ENCODE results near the gene CSF3.
"Not testable (repeated sequence)": the region's sequence is repeated elsewhere in the genome, so short reads cannot be mapped to it uniquely, and the experiment has no call there.

CSF3 gene

DNA sequence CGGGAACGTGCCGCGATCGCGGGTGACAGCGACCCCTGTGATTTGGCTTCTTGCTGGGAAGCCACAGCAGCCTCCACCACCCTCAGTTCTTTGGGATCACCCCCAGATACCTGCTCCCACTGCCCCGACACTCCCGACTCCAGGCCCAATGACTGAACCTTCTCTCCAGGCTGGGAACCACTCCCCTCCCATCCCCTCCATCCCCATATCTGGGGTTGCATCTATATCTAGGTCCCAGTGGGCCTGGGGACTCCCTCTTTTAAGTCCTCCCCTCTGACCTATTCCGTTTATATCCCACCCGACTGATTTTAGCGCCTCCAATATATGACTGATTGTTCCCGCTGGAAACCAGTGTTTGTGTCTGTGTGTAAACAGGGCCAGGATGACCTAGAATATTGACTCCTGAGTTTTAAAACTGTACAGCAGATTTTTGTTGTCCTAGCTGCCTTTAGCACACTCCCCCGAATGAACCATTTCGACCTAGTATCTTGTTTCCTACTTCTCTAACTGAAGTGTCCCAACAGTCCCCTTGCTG, 34.0 kb upstream of the CSF3 start:
- H3K9me3 Mint-ChIP-seq = no peaks in the 10 kb centered on the region
- H3K27me3 Mint-ChIP-seq = no peaks in the 10 kb centered on the region
- DNase-seq (ENCODE audit: low spot score in 2 of 2) = no peak
- peak overlapping the region; percentile 87 for H3K4me3 Mint-ChIP-seq
- ATAC-seq (ENCODE audit: low read depth) = no peak
- H3K27ac Mint-ChIP-seq = peak overlapping the region; percentile 90
- peaks cover 24% of the 10 kb centered on the region for H3K4me1 Mint-ChIP-seq
- H3K36me3 Mint-ChIP-seq = peaks cover 15% of the 10 kb centered on the region

DNA sequence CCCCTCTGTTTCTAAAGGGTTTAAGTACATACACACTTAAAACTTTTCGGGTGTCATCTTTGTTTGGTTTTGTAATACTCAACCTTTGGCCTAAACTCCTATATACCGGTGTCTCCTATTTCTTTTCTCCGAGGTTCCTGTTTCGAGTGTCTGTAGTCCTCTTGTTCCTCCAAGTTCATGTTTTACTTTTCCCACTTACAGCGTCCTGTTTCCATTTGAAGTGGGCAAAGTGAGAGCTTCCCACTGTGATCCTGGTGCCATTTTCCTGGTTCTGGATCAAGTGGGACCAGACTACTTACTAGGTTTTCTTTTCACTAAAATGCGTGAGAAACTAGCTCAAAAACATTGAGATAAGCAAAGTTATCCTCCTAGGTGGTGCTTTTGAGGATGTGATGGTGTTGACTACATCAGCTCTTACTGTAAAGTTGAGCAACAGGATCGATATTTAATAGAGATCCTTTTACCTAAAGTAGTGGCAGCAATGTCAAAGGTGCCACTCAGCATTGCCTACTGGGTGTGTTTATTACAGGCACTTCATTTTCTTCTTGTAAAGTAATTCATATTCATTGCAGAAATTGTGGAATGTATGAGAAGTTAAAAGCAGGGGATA, 33.4 kb upstream of the CSF3 start:
- Mint-ChIP-seq H3K27me3 (no peaks in the 10 kb centered on the region), H3K4me1 (peaks cover 24% of the 10 kb centered on the region), H3K9me3 (no peaks in the 10 kb centered on the region), H3K4me3 (peak overlapping the region; percentile 87), H3K27ac (peak overlapping the region; percentile 90), H3K36me3 (peaks cover 20% of the 10 kb centered on the region)
- ATAC-seq (ENCODE audit: low read depth) (no peak), DNase-seq (ENCODE audit: low spot score in 2 of 2) (no peak)

DNA sequence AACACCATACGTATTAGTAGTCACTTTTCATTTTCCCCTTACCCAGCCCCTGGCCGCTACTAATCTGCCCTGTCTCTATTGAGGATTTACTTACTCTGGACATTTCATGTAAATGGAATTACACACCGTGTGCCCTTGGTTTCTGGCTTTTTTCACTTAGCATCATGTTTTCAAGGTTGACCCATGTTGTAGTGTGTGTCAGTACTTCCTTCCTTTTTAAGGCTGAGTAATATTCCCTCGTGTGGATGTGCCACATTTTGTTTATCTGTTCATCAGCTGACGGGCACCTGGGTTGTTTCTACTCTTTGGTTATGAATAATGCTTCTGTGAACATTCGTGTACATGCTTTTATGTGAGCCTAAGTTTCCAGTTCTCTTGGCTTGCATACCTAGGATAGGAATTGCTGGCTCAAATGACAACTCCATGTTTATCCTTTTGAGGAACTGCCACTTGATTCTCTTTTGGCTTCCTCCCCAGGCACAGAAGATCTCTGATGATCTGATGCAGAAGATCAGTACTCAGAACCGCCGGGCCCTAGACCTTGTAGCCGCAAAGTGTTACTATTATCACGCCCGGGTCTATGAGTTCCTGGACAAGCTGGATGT, 26.9 kb upstream of the CSF3 start:
- no peak for ATAC-seq (ENCODE audit: low read depth)
- Mint-ChIP-seq H3K9me3 (no peaks in the 10 kb centered on the region), H3K27ac (no peak overlapping the region), H3K27me3 (no peaks in the 10 kb centered on the region), H3K4me3 (no peak overlapping the region), H3K36me3 (peaks cover 52% of the 10 kb centered on the region), H3K4me1 (peaks cover 9% of the 10 kb centered on the region)
- DNase-seq (ENCODE audit: low spot score in 2 of 2) = no peak

- Mint-ChIP-seq H3K4me1 (peaks cover 6% of the 10 kb centered on the region), H3K27ac (no peak overlapping the region), H3K27me3 (no peaks in the 10 kb centered on the region), H3K9me3 (no peaks in the 10 kb centered on the region), H3K36me3 (peaks cover 49% of the 10 kb centered on the region), H3K4me3 (no peak overlapping the region)
- no peak for DNase-seq (ENCODE audit: low spot score in 2 of 2)
- ATAC-seq (ENCODE audit: low read depth) = no peak
Measured at GRCh38 chr17:39994448-39994847, 20.8 kb upstream of the CSF3 start.

- Mint-ChIP-seq H3K9me3 (no peaks in the 10 kb centered on the region), H3K36me3 (peaks cover 47% of the 10 kb centered on the region)
- ATAC-seq (ENCODE audit: low read depth) = no peak
Measured at GRCh38 chr17:39995438-39995837, 19.8 kb upstream of the CSF3 start.

DNA sequence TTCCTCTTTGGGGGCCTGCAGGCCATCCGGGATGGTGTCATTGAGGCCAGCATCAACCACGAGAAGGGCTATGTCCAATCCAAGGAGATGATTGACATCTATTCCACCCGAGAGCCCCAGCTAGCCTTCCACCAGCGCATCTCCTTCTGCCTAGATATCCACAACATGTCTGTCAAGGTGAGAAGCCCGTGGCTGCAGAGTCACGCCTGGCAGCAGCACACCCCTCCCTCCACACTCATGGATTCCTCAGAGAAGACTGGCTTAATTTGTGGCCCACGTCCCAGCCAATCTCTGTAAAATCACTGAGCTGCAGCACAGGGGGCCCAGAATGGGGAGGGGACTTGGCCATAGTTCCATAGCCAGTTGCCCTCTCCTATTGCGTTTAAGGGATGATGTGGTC, 19.1 kb upstream of the CSF3 start:
- Mint-ChIP-seq H3K27ac (no peak overlapping the region), H3K4me3 (no peak overlapping the region), H3K36me3 (peaks cover 45% of the 10 kb centered on the region), H3K9me3 (no peaks in the 10 kb centered on the region), H3K27me3 (no peaks in the 10 kb centered on the region), H3K4me1 (peaks cover 6% of the 10 kb centered on the region)
- no peak for DNase-seq (ENCODE audit: low spot score in 2 of 2)
- ATAC-seq (ENCODE audit: low read depth) = no peak

More at GRCh38 chr17:39995438-39995837, 19.8 kb upstream of the CSF3 start:
- H3K27ac Mint-ChIP-seq = peak overlapping the region; percentile 3
- no peak overlapping the region for H3K4me3 Mint-ChIP-seq
- H3K27me3 Mint-ChIP-seq = no peaks in the 10 kb centered on the region
- DNase-seq (ENCODE audit: low spot score in 2 of 2) = no peak
- peaks cover 6% of the 10 kb centered on the region for H3K4me1 Mint-ChIP-seq

GRCh38 chr17:39996800-39997199, 18.4 kb upstream of the CSF3 start:
- ATAC-seq (ENCODE audit: low read depth) = no peak
- Mint-ChIP-seq H3K36me3 (peaks cover 43% of the 10 kb centered on the region), H3K4me3 (no peak overlapping the region), H3K9me3 (no peaks in the 10 kb centered on the region), H3K27me3 (no peaks in the 10 kb centered on the region), H3K27ac (no peak overlapping the region), H3K4me1 (peaks cover 6% of the 10 kb centered on the region)
- DNase-seq (ENCODE audit: low spot score in 2 of 2) = no peak

GRCh38 chr17:39997543-39997942, 17.7 kb upstream of the CSF3 start:
- Mint-ChIP-seq H3K36me3 (peaks cover 41% of the 10 kb centered on the region), H3K27ac (no peak overlapping the region)

DNA sequence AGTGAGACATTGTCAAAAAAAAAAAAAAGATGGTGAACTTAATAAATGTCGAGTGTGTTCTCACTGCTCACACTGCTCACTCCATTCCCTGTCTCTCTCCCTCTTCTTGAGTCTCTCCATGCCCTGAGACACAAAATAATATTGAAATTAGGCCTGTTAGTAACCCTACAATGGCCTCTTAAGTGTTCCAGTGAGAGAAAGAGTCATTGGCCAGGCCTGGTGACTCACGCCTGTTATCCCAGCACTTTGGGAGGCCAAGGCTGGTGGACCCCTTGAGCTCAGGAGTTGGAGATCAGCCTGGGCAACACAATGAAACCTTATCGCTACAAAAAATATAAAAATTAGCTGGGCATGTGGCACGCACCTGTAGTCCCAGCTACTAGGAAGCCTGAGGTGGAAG, 16.2 kb upstream of the CSF3 start:
- peak overlapping the region; percentile 50 for H3K27ac Mint-ChIP-seq
- ATAC-seq (ENCODE audit: low read depth) = no peak
- H3K36me3 Mint-ChIP-seq = peaks cover 28% of the 10 kb centered on the region
- H3K4me1 Mint-ChIP-seq = peaks cover 4% of the 10 kb centered on the region
- H3K27me3 Mint-ChIP-seq = no peaks in the 10 kb centered on the region
- DNase-seq (ENCODE audit: low spot score in 2 of 2) = no peak
- no peaks in the 10 kb centered on the region for H3K9me3 Mint-ChIP-seq
- no peak overlapping the region for H3K4me3 Mint-ChIP-seq

More at GRCh38 chr17:39997543-39997942, 17.7 kb upstream of the CSF3 start:
- DNase-seq (ENCODE audit: low spot score in 2 of 2) = no peak
- Mint-ChIP-seq H3K9me3 (no peaks in the 10 kb centered on the region), H3K4me1 (peaks cover 6% of the 10 kb centered on the region), H3K4me3 (no peak overlapping the region), H3K27me3 (no peaks in the 10 kb centered on the region)
- no peak for ATAC-seq (ENCODE audit: low read depth)

DNA sequence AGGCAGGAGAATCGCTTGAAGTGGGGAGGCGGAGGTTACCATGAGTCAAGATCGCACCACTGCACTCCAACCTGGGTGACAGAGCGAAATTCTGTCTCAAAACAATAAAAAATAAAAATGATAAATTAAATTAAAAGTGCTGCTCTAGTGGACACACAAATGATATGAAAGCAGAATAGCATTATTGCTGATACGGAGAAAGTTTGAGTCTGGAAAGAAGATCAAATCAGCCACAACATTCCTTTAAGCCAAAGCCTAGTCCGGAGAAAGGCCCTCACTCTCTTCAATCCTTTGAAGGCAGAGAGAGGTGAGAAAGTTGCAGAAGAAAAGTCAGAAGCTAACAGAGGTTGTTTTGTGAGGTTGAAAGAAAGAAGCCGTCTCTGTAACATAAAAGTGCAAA, 15.1 kb upstream of the CSF3 start:
- no peak for ATAC-seq (ENCODE audit: low read depth)
- Mint-ChIP-seq H3K4me3 (no peak overlapping the region), H3K4me1 (no peaks in the 10 kb centered on the region), H3K36me3 (peaks cover 18% of the 10 kb centered on the region), H3K27ac (no peak overlapping the region), H3K9me3 (no peaks in the 10 kb centered on the region), H3K27me3 (no peaks in the 10 kb centered on the region)
- no peak for DNase-seq (ENCODE audit: low spot score in 2 of 2)

GRCh38 chr17:40001335-40001734, 13.9 kb upstream of the CSF3 start:
- not testable (repeated sequence) for H3K4me3 Mint-ChIP-seq; H3K9me3 Mint-ChIP-seq; ATAC-seq (ENCODE audit: low read depth); DNase-seq (ENCODE audit: low spot score in 2 of 2); H3K27ac Mint-ChIP-seq; H3K4me1 Mint-ChIP-seq; H3K27me3 Mint-ChIP-seq
- H3K36me3 Mint-ChIP-seq = peaks cover 11% of the 10 kb centered on the region

GRCh38 chr17:40004072-40004471, 11.2 kb upstream of the CSF3 start:
- no peak for DNase-seq (ENCODE audit: low spot score in 2 of 2)
- no peak overlapping the region for H3K27ac Mint-ChIP-seq
- H3K4me1 Mint-ChIP-seq = no peaks in the 10 kb centered on the region
- no peaks in the 10 kb centered on the region for H3K9me3 Mint-ChIP-seq
- no peak for ATAC-seq (ENCODE audit: low read depth)
- no peaks in the 10 kb centered on the region for H3K27me3 Mint-ChIP-seq
- H3K4me3 Mint-ChIP-seq = no peak overlapping the region
- H3K36me3 Mint-ChIP-seq = no peaks in the 10 kb centered on the region

DNA sequence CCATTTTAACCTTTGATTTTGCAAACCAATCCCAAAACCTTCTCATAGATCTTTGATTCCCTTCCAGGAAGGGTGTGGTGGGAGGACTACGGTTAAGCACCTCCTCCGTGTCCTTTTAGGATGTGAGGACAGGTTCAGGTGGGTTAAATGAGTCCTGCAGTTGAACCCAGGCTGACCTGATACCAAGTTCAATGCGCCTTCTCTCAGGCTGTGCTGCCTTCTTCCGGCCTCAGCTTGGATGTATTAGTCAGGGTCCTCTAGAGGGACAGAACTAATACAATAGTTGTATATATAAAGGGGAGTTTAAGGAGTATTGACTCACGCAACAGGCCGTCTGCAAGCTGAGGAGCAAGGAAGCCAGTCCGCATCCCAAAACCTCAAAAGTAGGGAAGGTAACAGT, 10.5 kb upstream of the CSF3 start:
- Mint-ChIP-seq H3K4me1 (no peaks in the 10 kb centered on the region), H3K9me3 (no peaks in the 10 kb centered on the region), H3K27me3 (no peaks in the 10 kb centered on the region), H3K4me3 (no peak overlapping the region), H3K27ac (no peak overlapping the region), H3K36me3 (no peaks in the 10 kb centered on the region)
- no peak for ATAC-seq (ENCODE audit: low read depth)
- DNase-seq (ENCODE audit: low spot score in 2 of 2) = no peak

DNA sequence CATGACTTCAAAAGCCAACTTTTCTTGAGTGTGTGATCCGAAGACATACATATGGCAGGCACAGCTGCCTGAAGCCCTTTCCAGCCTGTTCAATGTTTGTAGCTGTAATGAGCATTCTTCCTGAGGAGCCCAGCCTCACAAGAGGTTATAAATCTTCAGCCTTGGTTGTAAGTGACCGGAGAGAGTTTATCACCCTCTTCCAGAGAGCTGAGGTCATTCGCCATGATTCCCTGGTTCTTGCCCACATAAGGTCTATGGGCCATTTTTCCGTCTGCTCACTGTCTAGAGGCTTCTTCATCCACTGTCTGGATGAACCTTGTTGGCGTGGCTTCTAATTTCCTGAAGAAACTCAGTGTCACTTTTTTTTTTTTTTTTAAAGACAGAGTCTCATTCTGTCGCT, 9.7 kb upstream of the CSF3 start:
- Mint-ChIP-seq H3K9me3 (no peaks in the 10 kb centered on the region), H3K4me3 (no peak overlapping the region), H3K4me1 (no peaks in the 10 kb centered on the region), H3K27me3 (no peaks in the 10 kb centered on the region), H3K27ac (no peak overlapping the region), H3K36me3 (no peaks in the 10 kb centered on the region)
- ATAC-seq (ENCODE audit: low read depth) = no peak
- DNase-seq (ENCODE audit: low spot score in 2 of 2) = no peak
